ENCODE data around the gene EXPH5. TPM values are rescaled to one million over a fixed set of nuclear protein-coding genes. Genes with fewer than 3 reads are reported as not detected.

The EXPH5 gene
- total RNA-seq, 1 experiment from 2014 or later: 13.5 TPM

DNA sequence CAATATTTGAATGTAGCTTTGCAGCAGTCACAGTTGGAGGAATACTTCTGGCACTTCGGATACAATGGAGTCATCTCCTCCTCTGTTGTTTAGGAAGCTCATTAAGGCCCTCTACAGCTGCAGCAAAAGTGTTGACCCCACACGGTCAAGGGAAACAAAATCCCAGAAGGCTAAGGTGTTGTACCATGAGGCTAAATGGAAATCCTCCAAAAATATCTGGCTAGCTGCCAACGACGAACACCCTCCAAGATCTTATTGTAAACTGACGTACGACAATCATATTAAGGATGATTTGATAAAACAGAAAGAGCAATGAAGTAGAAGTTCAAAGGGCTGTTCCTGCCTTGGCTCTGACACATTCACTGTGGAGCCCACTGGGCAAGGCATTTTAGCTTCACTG lies 99.4 kb downstream of the EXPH5 start:
- Histone ChIP-seq H4K20me1 (ENCODE audit: low read length) (no peaks in the 10 kb centered on the region), H3K27me3 (ENCODE audit: low read length) (no peaks in the 10 kb centered on the region), H3K9me2 (replicated peaks; ENCODE audit: low read length) (no peaks in the 10 kb centered on the region), H3K9me3 (ENCODE audit: low read length) (no peaks in the 10 kb centered on the region), H3K4me3 (ENCODE audit: low read length) (no peak overlapping the region), H3K36me3 (ENCODE audit: low read depth, low read length) (no peaks in the 10 kb centered on the region), H3K4me1 (ENCODE audit: insufficient read depth, low read length) (peaks cover 25% of the 10 kb centered on the region), H2AFZ (ENCODE audit: low read length) (no peak overlapping the region), H3K9ac (ENCODE audit: low read length) (no peak overlapping the region), H3K27ac (ENCODE audit: low read length) (no peak overlapping the region), H3K4me2 (ENCODE audit: low read length) (no peak overlapping the region), H3F3A (ENCODE audit: low read length, unreplicated experiment) (peaks cover 6% of the 10 kb centered on the region), H3K79me2 (ENCODE audit: low read length) (peaks cover 26% of the 10 kb centered on the region)
- BruUV-seq (replicated peaks): no TSS peak
- TF ChIP-seq EZH2phosphoT487 (IDR thresholded peaks at IDR 0.05; ENCODE audit: borderline replicate concordance, low read length) (no peak), EZH2 (IDR thresholded peaks at IDR 0.05; ENCODE audit: low read length, unreplicated experiment) (no peak)
- TF ChIP-seq, protein P1, sequence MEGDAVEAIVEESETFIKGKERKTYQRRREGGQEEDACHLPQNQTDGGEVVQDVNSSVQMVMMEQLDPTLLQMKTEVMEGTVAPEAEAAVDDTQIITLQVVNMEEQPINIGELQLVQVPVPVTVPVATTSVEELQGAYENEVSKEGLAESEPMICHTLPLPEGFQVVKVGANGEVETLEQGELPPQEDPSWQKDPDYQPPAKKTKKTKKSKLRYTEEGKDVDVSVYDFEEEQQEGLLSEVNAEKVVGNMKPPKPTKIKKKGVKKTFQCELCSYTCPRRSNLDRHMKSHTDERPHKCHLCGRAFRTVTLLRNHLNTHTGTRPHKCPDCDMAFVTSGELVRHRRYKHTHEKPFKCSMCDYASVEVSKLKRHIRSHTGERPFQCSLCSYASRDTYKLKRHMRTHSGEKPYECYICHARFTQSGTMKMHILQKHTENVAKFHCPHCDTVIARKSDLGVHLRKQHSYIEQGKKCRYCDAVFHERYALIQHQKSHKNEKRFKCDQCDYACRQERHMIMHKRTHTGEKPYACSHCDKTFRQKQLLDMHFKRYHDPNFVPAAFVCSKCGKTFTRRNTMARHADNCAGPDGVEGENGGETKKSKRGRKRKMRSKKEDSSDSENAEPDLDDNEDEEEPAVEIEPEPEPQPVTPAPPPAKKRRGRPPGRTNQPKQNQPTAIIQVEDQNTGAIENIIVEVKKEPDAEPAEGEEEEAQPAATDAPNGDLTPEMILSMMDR (conservative IDR thresholded peaks at IDR 0.05; ENCODE audit: low read depth, low read length): no peak
- intact Hi-C loops (cut with micrococcal nuclease): no loop called here
- ATAC-seq (no peak), DNase-seq (no peak)
- ChIA-PET POLR2A (ENCODE audit: unreplicated experiment) (no interaction called here), CTCF (no interaction called here)

DNA sequence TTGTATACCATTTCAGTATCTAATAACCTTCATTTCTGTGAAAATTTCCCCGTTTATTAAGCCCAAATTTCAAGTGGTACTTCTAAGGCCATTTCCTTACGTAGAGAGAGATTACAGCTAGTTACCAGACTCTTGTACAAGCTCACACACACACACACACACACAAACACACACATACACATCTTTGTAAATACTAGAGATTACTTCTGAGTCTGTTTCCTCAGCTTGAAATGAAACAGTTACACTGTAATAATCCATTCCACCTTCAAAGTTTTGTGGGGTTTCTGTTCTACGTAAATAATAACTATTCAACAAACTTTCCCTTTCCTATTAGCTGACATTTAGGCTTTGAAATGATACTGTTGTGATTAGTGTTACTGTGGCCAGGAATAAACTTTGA lies 101.6 kb downstream of the EXPH5 start:
- intact Hi-C loops (cut with micrococcal nuclease): no loop called here
- Histone ChIP-seq H3F3A (ENCODE audit: low read length, unreplicated experiment) (peaks cover 2% of the 10 kb centered on the region), H3K27me3 (ENCODE audit: low read length) (no peaks in the 10 kb centered on the region), H3K4me2 (ENCODE audit: low read length) (peak overlapping the region; percentile 26; the same call in 1 of the 2 replicates), H3K27ac (ENCODE audit: low read length) (no peak overlapping the region), H3K9me3 (ENCODE audit: low read length) (no peaks in the 10 kb centered on the region), H3K4me1 (ENCODE audit: insufficient read depth, low read length) (peaks cover 16% of the 10 kb centered on the region), H3K36me3 (ENCODE audit: low read depth, low read length) (no peaks in the 10 kb centered on the region), H3K9me2 (replicated peaks; ENCODE audit: low read length) (no peaks in the 10 kb centered on the region), H3K9ac (ENCODE audit: low read length) (no peak overlapping the region), H3K4me3 (ENCODE audit: low read length) (no peak overlapping the region), H4K20me1 (ENCODE audit: low read length) (no peaks in the 10 kb centered on the region), H2AFZ (ENCODE audit: low read length) (no peak overlapping the region), H3K79me2 (ENCODE audit: low read length) (peaks cover 23% of the 10 kb centered on the region)
- no peak for DNase-seq
- no TSS peak for BruUV-seq (replicated peaks)
- ChIA-PET POLR2A (ENCODE audit: unreplicated experiment) (interaction anchor here (0.6 kb wide), 1 partner anchor 57 kb away, joined by 3 read pairs; no protein-coding TSS in a partner anchor), CTCF (no interaction called here)
- no peak for ATAC-seq
- TF ChIP-seq, protein P1 (conservative IDR thresholded peaks at IDR 0.05; ENCODE audit: low read depth, low read length): no peak
- no peak for TF ChIP-seq EZH2phosphoT487 (IDR thresholded peaks at IDR 0.05; ENCODE audit: borderline replicate concordance, low read length)
- TF ChIP-seq EZH2 (IDR thresholded peaks at IDR 0.05; ENCODE audit: low read length, unreplicated experiment): no peak

DNA sequence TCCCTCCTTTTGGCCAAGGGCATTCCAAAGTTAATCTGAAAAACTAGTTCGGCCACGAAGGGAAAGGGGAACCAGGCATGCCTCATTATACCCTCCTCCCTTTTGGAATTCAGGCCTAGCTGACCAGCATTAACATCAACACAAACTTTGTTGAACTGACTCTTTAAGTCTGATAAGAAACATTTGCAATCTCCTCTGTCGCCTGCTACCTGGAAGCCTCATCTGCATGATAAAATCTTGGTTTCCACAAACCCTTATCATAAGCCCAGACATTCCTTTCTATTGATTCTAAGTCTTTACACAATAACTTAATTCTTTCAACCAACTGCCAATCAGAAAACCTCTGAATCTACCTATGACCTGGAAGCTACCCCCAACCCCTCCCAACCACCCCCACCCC lies 106.7 kb downstream of the EXPH5 start:
- ChIA-PET POLR2A (ENCODE audit: unreplicated experiment) (no interaction called here), CTCF (no interaction called here)
- H3K9me2 ChIP-seq (replicated peaks; ENCODE audit: low read length): no peaks in the 10 kb centered on the region
- TF ChIP-seq EZH2phosphoT487 (IDR thresholded peaks at IDR 0.05; ENCODE audit: borderline replicate concordance, low read length) (no peak), EZH2 (IDR thresholded peaks at IDR 0.05; ENCODE audit: low read length, unreplicated experiment) (no peak)
- TF ChIP-seq, protein P1 (conservative IDR thresholded peaks at IDR 0.05; ENCODE audit: low read depth, low read length): no peak
- intact Hi-C loops (cut with micrococcal nuclease): no loop called here
- H3K9ac ChIP-seq (ENCODE audit: low read length): no peak overlapping the region
- no TSS peak for BruUV-seq (replicated peaks)
- H3K4me1 ChIP-seq (ENCODE audit: insufficient read depth, low read length): peaks cover 3% of the 10 kb centered on the region; the same call in 1 of the 2 replicates
- H3K79me2 ChIP-seq (ENCODE audit: low read length): peaks cover under 1% of the 10 kb centered on the region; the same call in 1 of the 2 replicates
- H3K36me3 ChIP-seq (ENCODE audit: low read depth, low read length): no peaks in the 10 kb centered on the region; the same call in 1 of the 2 replicates
- H3K27me3 ChIP-seq (ENCODE audit: low read length): no peaks in the 10 kb centered on the region
- ATAC-seq (no peak), DNase-seq (no peak)
- H3K27ac ChIP-seq (ENCODE audit: low read length): no peak overlapping the region
- H2AFZ ChIP-seq (ENCODE audit: low read length): no peak overlapping the region
- H3K9me3 ChIP-seq (ENCODE audit: low read length): no peaks in the 10 kb centered on the region
- no peak overlapping the region for H3K4me3 ChIP-seq (ENCODE audit: low read length)
- no peak overlapping the region for H3K4me2 ChIP-seq (ENCODE audit: low read length)
- no peaks in the 10 kb centered on the region for H3F3A ChIP-seq (ENCODE audit: low read length, unreplicated experiment)
- no peaks in the 10 kb centered on the region for H4K20me1 ChIP-seq (ENCODE audit: low read length)
